Fibroblast of pulmonary artery (primary cell): ENCODE results near the gene CEP170B.

ENCODE experiments used
- DNase-seq: peaks from one replicate; pipeline ENCODE4 v3.0.0-alpha.2; 2010; ENCODE audit warnings: low read depth
- H3K4me3 ChIP-seq: replicated peaks from 2 replicates; pipeline ENCODE4 v1.5.1; 2011; ENCODE audit warnings: low read depth, mild to moderate bottlenecking, control low read depth, low read length, moderate library complexity
- CTCF ChIP-seq: IDR thresholded peaks from 2 replicates; pipeline ENCODE4 v1.5.1; 2011; ENCODE audit warnings: mild to moderate bottlenecking, control low read depth, low read length, inconsistent platforms; ENCODE audit errors: missing control alignments

Gene CEP170B

GRCh38 chr14:104925214-104925854 lies 60.3 kb downstream of the CEP170B start:
- no peak for DNase-seq
- no peak for TF ChIP-seq CTCF
- H3K4me3 ChIP-seq, result no peak overlapping the region

GRCh38 chr14:104925855-104926609 lies 61.0 kb downstream of the CEP170B start:
- no peak overlapping the region for H3K4me3 ChIP-seq
- DNase-seq, result no peak
- no peak for TF ChIP-seq CTCF

- TF ChIP-seq CTCF, result no peak
- no peak for DNase-seq
- H3K4me3 ChIP-seq, result no peak overlapping the region
Measured at GRCh38 chr14:104926619-104927431, 61.8 kb downstream of the CEP170B start.

GRCh38 chr14:104927432-104927816 lies 62.4 kb downstream of the CEP170B start:
- TF ChIP-seq CTCF, result no peak
- DNase-seq, result no peak
- H3K4me3 ChIP-seq, result no peak overlapping the region

GRCh38 chr14:104927901-104928300 lies 62.8 kb downstream of the CEP170B start:
- no peak overlapping the region for H3K4me3 ChIP-seq
- TF ChIP-seq CTCF, result no peak
- no peak for DNase-seq

- TF ChIP-seq CTCF, result no peak
- DNase-seq, result no peak
- no peak overlapping the region for H3K4me3 ChIP-seq
Measured at GRCh38 chr14:104928391-104929133, 63.5 kb downstream of the CEP170B start.
